Progenitor cell of endocrine pancreas (in vitro differentiated cells): ENCODE measurements around the gene C19orf81. TPM values are rescaled to one million over a fixed set of nuclear protein-coding genes. Genes with fewer than 3 reads are reported as not detected.
A peak's percentile ranks its signal among the peaks of the same experiment; 100 is the strongest.

Source experiments
- DNase-seq: peaks from one replicate; pipeline ENCODE4 v3.0.0; 2021; ENCODE audit warnings: low spot score; ENCODE audit not compliant: unreplicated experiment
- H3K27ac Mint-ChIP-seq: 2 replicates; pipeline ENCODE4 v1.8.0; 2021; ENCODE audit warnings: mild to moderate bottlenecking, moderate library complexity, mixed read lengths
- H3K27me3 Mint-ChIP-seq: 2 replicates; pipeline ENCODE4 v1.8.0; 2021; ENCODE audit warnings: mixed read lengths
- H3K36me3 Mint-ChIP-seq: 2 replicates; pipeline ENCODE4 v1.8.0; 2022; ENCODE audit warnings: mixed read lengths; ENCODE audit not compliant: insufficient read depth
- H3K4me1 Mint-ChIP-seq: 2 replicates; pipeline ENCODE4 v1.8.0; 2021; ENCODE audit warnings: low read depth, mixed read lengths
- H3K4me3 Mint-ChIP-seq: 2 replicates; pipeline ENCODE4 v1.8.0; 2021; ENCODE audit warnings: low read depth, mild to moderate bottlenecking, moderate library complexity, mixed read lengths
- H3K9me3 Mint-ChIP-seq: 2 replicates; pipeline ENCODE4 v1.8.0; 2021; ENCODE audit warnings: low read depth, mixed read lengths
- total RNA-seq: library from RNA; stranded (reverse); gene quantifications from 2 replicates; pipeline ENCODE4 v1.2.1, GENCODE V29; 2021
- TF ChIP-seq, protein P1 (sequence below): fragments of 200-600 bp; sonication (generic); IDR thresholded peaks from one replicate; pipeline ENCODE4 v1.5.0; 2021; ENCODE audit warnings: antibody characterized with exemption, mild to moderate bottlenecking; ENCODE audit not compliant: unreplicated experiment

Gene C19orf81
- total RNA-seq, 1 donor from 2014 or later = 8.6 TPM

DNA sequence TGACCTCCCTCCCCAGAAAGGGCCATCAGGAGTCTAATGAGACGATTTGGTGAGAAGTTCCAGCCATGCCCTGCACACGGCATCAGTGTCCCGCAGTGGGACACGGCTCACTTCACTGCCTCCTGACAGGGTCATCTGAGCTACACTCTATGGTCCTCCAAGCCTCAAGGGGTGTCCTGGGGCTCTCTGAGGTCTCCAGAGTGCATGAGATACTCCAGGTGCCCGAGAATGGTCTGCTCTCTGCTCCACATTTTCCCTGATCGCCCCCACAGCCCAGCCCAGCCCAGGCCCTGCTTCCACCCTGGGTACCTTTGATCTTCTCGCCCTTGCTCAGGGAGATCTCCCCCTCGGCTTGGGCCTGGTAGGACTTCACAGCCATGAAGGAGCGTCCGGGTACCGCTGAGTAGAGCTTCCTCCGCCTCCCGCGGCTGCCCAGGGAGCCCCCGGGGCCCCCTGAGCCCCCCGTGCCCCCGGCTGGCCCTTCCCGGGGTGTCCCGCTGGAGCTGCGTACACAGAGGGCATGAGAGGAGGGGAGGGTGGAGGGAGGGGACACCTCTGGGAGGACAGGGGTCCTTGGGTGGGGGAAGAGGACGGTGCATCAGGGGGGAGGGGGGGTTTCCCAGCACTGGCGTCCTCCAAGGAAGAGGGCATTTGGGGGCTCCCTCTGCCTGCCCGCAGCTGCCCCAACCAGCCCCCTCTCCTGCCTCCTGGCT, 53.1 kb downstream of the C19orf81 start:
- H3K4me1 Mint-ChIP-seq = no peaks in the 10 kb centered on the region
- H3K27me3 Mint-ChIP-seq = peaks cover 76% of the 10 kb centered on the region
- DNase-seq = no peak
- H3K27ac Mint-ChIP-seq = no peak overlapping the region
- H3K36me3 Mint-ChIP-seq = no peaks in the 10 kb centered on the region
- H3K4me3 Mint-ChIP-seq = no peak overlapping the region
- TF ChIP-seq, protein P1, sequence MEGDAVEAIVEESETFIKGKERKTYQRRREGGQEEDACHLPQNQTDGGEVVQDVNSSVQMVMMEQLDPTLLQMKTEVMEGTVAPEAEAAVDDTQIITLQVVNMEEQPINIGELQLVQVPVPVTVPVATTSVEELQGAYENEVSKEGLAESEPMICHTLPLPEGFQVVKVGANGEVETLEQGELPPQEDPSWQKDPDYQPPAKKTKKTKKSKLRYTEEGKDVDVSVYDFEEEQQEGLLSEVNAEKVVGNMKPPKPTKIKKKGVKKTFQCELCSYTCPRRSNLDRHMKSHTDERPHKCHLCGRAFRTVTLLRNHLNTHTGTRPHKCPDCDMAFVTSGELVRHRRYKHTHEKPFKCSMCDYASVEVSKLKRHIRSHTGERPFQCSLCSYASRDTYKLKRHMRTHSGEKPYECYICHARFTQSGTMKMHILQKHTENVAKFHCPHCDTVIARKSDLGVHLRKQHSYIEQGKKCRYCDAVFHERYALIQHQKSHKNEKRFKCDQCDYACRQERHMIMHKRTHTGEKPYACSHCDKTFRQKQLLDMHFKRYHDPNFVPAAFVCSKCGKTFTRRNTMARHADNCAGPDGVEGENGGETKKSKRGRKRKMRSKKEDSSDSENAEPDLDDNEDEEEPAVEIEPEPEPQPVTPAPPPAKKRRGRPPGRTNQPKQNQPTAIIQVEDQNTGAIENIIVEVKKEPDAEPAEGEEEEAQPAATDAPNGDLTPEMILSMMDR = no peak
- H3K9me3 Mint-ChIP-seq = no peaks in the 10 kb centered on the region

DNA sequence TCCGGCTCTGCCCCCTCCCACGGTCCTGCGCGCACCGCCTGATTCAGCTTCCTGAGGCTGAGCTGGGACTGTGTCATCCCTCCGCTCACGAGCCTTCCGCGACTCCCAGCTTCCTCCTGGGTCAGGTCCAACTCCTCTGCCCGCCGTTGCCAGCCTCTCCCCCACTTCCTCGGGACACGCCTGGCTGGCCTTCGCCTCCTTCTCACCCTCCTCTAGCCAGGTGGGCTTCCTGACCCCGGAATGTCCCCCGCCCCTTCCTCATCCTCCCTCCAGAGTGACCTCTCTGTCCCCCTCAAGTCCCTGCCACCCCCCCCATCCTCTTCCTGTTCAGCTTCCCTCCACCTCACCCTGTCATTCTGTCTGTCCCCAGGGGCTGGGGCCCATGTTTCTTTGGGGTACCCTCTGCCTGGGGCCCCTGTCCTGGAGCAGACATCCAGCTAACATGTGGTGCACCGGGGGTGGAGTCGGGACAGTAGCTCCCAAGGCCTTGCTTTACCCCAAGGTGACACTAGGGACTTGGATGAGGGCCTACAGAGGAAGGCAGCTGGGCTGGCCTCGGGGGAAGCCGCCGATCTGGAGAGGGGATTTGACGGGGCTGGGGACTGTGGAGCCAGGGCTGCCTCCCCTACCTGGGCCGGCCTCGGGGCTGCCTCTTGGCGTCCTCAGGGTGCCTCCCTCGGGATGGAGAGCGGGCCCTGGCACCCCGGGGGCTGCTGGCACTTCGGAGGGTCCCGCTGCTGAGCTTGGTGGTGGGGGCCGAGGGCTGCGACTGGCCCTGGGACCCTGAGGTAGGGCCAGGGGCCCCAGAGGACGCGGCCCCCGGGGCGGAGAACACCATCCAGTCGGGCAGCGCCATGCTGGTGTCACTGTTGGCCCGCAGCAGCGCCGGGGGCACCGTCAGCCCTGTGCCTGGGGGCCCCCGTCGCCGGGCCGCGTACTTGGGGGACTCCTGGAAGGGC, 53.9 kb downstream of the C19orf81 start:
- DNase-seq = no peak
- TF ChIP-seq, protein P1 = no peak
- Mint-ChIP-seq H3K27me3 (peaks cover 76% of the 10 kb centered on the region), H3K27ac (no peak overlapping the region), H3K36me3 (no peaks in the 10 kb centered on the region), H3K4me3 (no peak overlapping the region), H3K9me3 (no peaks in the 10 kb centered on the region), H3K4me1 (no peaks in the 10 kb centered on the region)

DNA sequence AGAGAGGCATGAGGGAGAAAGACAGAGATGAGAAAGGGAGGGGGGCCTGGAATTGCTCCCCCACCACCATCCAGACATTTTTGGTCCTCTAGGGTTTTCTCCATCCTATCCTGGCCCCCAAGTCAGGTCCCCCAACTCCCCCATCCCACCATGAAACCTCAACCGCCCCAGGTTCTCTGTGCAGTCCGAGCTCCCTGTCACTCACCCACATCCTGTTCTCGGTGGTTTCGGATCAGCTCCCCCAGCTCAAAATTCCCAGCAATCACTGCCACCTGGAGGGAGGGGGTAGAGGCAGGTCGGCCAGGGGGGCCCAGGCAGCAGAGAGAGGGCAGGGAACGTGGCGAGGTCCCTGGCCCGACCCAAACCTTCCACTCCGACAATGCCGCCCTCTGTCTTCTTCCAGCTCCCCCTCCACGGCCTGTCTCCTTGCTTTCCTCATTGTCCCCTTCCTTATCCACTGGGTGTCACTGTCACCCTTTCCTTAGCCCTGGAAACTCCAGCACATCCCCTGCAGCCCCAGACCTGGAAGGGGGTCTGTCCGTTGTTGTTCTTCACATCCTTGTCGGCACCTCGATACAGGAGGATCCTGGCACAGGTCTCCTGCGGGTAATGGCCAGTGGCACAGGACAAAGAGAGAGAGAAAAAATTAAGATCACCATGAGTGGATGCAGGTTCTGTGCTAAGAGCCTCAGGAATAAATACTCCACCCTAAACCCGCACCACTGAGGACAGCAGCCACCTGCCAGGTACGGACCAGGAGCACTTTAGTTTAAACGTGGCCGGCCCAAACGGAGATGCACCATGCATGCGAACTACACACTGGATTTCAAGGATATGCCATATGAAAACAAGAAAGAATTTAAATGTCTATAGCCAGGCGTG, 54.9 kb downstream of the C19orf81 start:
- Mint-ChIP-seq H3K27me3 (peaks cover 71% of the 10 kb centered on the region), H3K4me3 (no peak overlapping the region), H3K4me1 (no peaks in the 10 kb centered on the region), H3K36me3 (no peaks in the 10 kb centered on the region), H3K27ac (no peak overlapping the region), H3K9me3 (no peaks in the 10 kb centered on the region)
- no peak for DNase-seq
- TF ChIP-seq, protein P1 = no peak

DNA sequence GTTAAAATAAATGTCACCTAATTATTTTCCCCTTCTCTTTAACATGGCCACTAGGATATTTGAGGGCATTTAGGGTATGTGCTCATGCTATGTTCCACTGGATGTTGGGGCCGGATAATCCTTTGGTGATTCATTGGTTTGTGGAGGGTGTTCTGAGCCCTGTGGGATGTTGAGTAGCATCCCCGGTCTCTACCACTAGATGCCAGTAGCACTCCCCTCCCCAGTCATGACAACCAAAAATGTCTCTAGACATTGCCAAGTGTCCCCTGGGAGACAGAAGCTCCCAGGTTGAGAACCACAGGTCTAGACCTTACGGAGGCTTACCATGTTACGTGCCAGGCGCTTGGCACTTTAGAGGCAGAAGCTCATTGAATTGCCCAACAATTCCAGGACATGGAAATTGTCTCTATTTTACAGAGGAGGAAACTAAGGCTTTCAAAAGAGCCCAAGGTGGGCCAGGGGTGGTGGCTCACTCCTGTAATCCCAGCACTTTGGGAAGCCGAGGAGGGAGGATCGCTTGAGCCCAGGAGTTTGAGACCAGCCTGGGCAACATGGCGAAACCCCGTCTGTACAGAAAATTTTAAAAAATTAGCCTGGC, 56.3 kb downstream of the C19orf81 start:
- no peak for DNase-seq
- Mint-ChIP-seq H3K9me3 (no peaks in the 10 kb centered on the region), H3K4me1 (no peaks in the 10 kb centered on the region), H3K27ac (no peak overlapping the region), H3K4me3 (no peak overlapping the region), H3K36me3 (no peaks in the 10 kb centered on the region), H3K27me3 (peaks cover 70% of the 10 kb centered on the region)
- TF ChIP-seq, protein P1 = peak; percentile 60
